HepG2 (cell line): Measurements from ENCODE around the gene OST4. TPM values are rescaled to one million over a fixed set of nuclear protein-coding genes. Genes with fewer than 3 reads are reported as not detected.

Experiments used
- ADNP ChIP-seq: sonication (generic); formaldehyde crosslinking; IDR thresholded peaks from 2 replicates; pipeline ENCODE4 v1.4.0; 2020; ENCODE audit warnings: missing genetic modification reagents
- AKAP8 ChIP-seq: sonication (generic); formaldehyde crosslinking; IDR thresholded peaks from 2 replicates; pipeline ENCODE4 v1.5.1; 2020; ENCODE audit warnings: mild to moderate bottlenecking, missing genetic modification reagents
- ARNTL ChIP-seq: sonication (generic); formaldehyde crosslinking; IDR thresholded peaks from 2 replicates; pipeline ENCODE4 v1.4.0; 2020; ENCODE audit warnings: mild to moderate bottlenecking, missing genetic modification reagents
- ELF4 ChIP-seq: sonication (generic); formaldehyde crosslinking; IDR thresholded peaks from 2 replicates; pipeline ENCODE4 v1.5.0; 2020; ENCODE audit warnings: missing genetic modification reagents, mild to moderate bottlenecking, moderate library complexity, borderline replicate concordance
- HNF4G ChIP-seq, 2 experiments: sonication (generic) in 1 of 2; formaldehyde crosslinking in 1 of 2; IDR thresholded peaks; 2 replicates each; pipeline versions ENCODE4 v1.4.0 to v1.6.1; 2011 to 2020; ENCODE audit warnings: borderline replicate concordance in 2 of 2, low read depth in 2 of 2, mild to moderate bottlenecking in 2 of 2, low read length in 1 of 2, missing genetic modification reagents in 1 of 2, moderate library complexity in 1 of 2
- IRF1 ChIP-seq: sonication (generic); formaldehyde crosslinking; IDR thresholded peaks from 2 replicates; pipeline ENCODE4 v1.4.0; 2020; ENCODE audit warnings: low read depth, mild to moderate bottlenecking, missing genetic modification reagents
- KMT2A ChIP-seq: sonication (generic); formaldehyde crosslinking; IDR thresholded peaks from 2 replicates; pipeline ENCODE4 v1.4.0; 2020; ENCODE audit warnings: missing genetic modification reagents
- MAZ ChIP-seq, 2 experiments: sonication (generic) in 1 of 2; formaldehyde crosslinking in 1 of 2; IDR thresholded peaks; 2 replicates each; pipeline versions ENCODE4 v1.5.0 to v1.6.1; 2012 to 2020; ENCODE audit warnings: low read depth in 2 of 2, mild to moderate bottlenecking in 2 of 2, borderline replicate concordance in 1 of 2, improper control_type of control experiment in 1 of 2, low read length in 1 of 2, missing genetic modification reagents in 1 of 2, moderate library complexity in 1 of 2
- MEIS1 ChIP-seq: sonication (generic); formaldehyde crosslinking; IDR thresholded peaks from 2 replicates; pipeline ENCODE4 v1.9.0; 2021; ENCODE audit warnings: mild to moderate bottlenecking, missing genetic modification reagents, moderate library complexity, borderline replicate concordance
- NFKBIZ ChIP-seq: IDR thresholded peaks from 2 replicates; pipeline ENCODE4 v1.6.1; 2018; ENCODE audit warnings: missing genetic modification reagents, missing compliant biosample characterization
- REPIN1 ChIP-seq: sonication (generic); formaldehyde crosslinking; IDR thresholded peaks from 2 replicates; pipeline ENCODE4 v1.8.0; 2022; ENCODE audit warnings: missing genetic modification reagents, low read depth, mild to moderate bottlenecking, borderline replicate concordance
- TAF15 ChIP-seq: fragments of 200-400 bp; formaldehyde crosslinking; IDR thresholded peaks from one replicate; pipeline ENCODE4 v1.6.1; 2018; ENCODE audit warnings: mild to moderate bottlenecking, low read depth, low read length; ENCODE audit not compliant: poor library complexity, severe bottlenecking
- XBP1 ChIP-seq: sonication (generic); formaldehyde crosslinking; IDR thresholded peaks from 2 replicates; pipeline ENCODE4 v1.5.0; 2020; ENCODE audit warnings: missing genetic modification reagents
- ZNF101 ChIP-seq: sonication (generic); formaldehyde crosslinking; IDR thresholded peaks from 2 replicates; pipeline ENCODE4 v1.4.0; 2020; ENCODE audit warnings: mild to moderate bottlenecking, low read depth, missing genetic modification reagents, borderline replicate concordance
- ZNF143 ChIP-seq: sonication (generic); formaldehyde crosslinking; IDR thresholded peaks from 2 replicates; pipeline ENCODE4 v1.4.0; 2020; ENCODE audit warnings: missing genetic modification reagents
- ZNF44 ChIP-seq: sonication (generic); formaldehyde crosslinking; IDR thresholded peaks from 2 replicates; pipeline ENCODE4 v1.5.1; 2020; ENCODE audit warnings: mild to moderate bottlenecking, missing genetic modification reagents
- ZNF510 ChIP-seq: sonication (generic); formaldehyde crosslinking; IDR thresholded peaks from 2 replicates; pipeline ENCODE4 v1.4.0; 2020; ENCODE audit warnings: low read depth, mild to moderate bottlenecking, missing genetic modification reagents
- ZNF530 ChIP-seq: sonication (generic); formaldehyde crosslinking; IDR thresholded peaks from 2 replicates; pipeline ENCODE4 v1.5.0; 2020; ENCODE audit warnings: low read depth, mild to moderate bottlenecking, missing genetic modification reagents
- ZSCAN20 ChIP-seq: sonication (generic); formaldehyde crosslinking; IDR thresholded peaks from 2 replicates; pipeline ENCODE4 v1.4.0; 2020; ENCODE audit warnings: missing genetic modification reagents, mild to moderate bottlenecking, borderline replicate concordance
- polyA plus RNA-seq, 8 experiments: library from polyadenylated mRNA; depleted of rRNA in 3 of 8; stranded (reverse) in 7 of 8; unstranded in 1 of 8; fragments of >200 nt; fragmentation: Illumina TruSeq in 4 of 8; extraction: Trizol in 4 of 8; gene quantifications; 2 replicates each; pipeline versions ENCODE4 v1.2.1 to v1.2.3, GENCODE V29; 2011 to 2016; ENCODE audit warnings: low read depth in 4 of 8, missing spikeins in 1 of 8, mixed read lengths in 1 of 8; ENCODE audit not compliant: insufficient read depth in 1 of 8
- total RNA-seq, 5 experiments: library from RNA; depleted of rRNA; stranded (reverse); fragments of >200 nt; fragmentation: Illumina TruSeq; extraction: Trizol; gene quantifications; 2 replicates each; pipeline ENCODE4 v1.2.3, GENCODE V29; 2016; ENCODE audit warnings: low read depth in 1 of 5
- TF ChIP-seq, protein P1 (sequence below): sonication (generic); formaldehyde crosslinking; IDR thresholded peaks from 2 replicates; pipeline ENCODE4 v1.5.0; 2020; ENCODE audit warnings: mild to moderate bottlenecking, missing genetic modification reagents
- TF ChIP-seq, protein P2 (sequence below): sonication (generic); formaldehyde crosslinking; conservative IDR thresholded peaks from 2 replicates; pipeline ENCODE4 v1.8.0; 2022; ENCODE audit warnings: missing genetic modification reagents

The OST4 gene
- total and polyA plus RNA-seq, 2 of the 13 experiments (the other 11 are each of a cell fraction or from before 2014, with no cell fraction given) = 498 to 584 TPM

GRCh38 chr2:27032495-27033252 lies 38.8 kb downstream of the OST4 start, which contains the start of gene TMEM214 (continued):
- no peak; the same call in none of the 2 replicates for TF ChIP-seq MEIS1 (CRISPR knock-in tag)
- no peak for TF ChIP-seq XBP1 (CRISPR knock-in tag)
- no peak; the same call in 1 of the 2 replicates for TF ChIP-seq ZNF510
- TF ChIP-seq KMT2A (CRISPR knock-in tag) = peak; percentile 59; the same call in 1 of the 2 replicates
- no peak for TF ChIP-seq IRF1
- no peak for TF ChIP-seq ZNF44 (CRISPR knock-in tag)
- no peak for TF ChIP-seq MAZ (IDR thresholded peaks at IDR 0.05; ENCODE audit: borderline replicate concordance, low read depth, low read length)
- peak; percentile 82 for TF ChIP-seq MAZ (CRISPR knock-in tag; IDR thresholded peaks at IDR 0.05; ENCODE audit: low read depth)
- TF ChIP-seq ELF4 (CRISPR knock-in tag) = peak; percentile 24; the same call in 1 of the 2 replicates
- no peak for TF ChIP-seq ZNF101 (CRISPR knock-in tag)
- peak; percentile 93 for TF ChIP-seq AKAP8 (CRISPR knock-in tag)
- TF ChIP-seq ZNF143 (CRISPR knock-in tag) = peak; percentile 95
- TF ChIP-seq ZSCAN20 (CRISPR knock-in tag) = peak; percentile 88; the same call in 1 of the 2 replicates
- TF ChIP-seq ZNF530 (CRISPR knock-in tag) = no peak
- peak; percentile 66; the same call in 1 of the 2 replicates for TF ChIP-seq ARNTL
- no peak for TF ChIP-seq HNF4G (IDR thresholded peaks at IDR 0.05; ENCODE audit: borderline replicate concordance, low read depth, low read length)
- TF ChIP-seq HNF4G (CRISPR knock-in tag; IDR thresholded peaks at IDR 0.05; ENCODE audit: borderline replicate concordance, low read depth) = peak; percentile 24; the same call in 1 of the 2 replicates
- TF ChIP-seq NFKBIZ = no peak
- TF ChIP-seq TAF15 = peak; percentile 69
- TF ChIP-seq, protein P1, sequence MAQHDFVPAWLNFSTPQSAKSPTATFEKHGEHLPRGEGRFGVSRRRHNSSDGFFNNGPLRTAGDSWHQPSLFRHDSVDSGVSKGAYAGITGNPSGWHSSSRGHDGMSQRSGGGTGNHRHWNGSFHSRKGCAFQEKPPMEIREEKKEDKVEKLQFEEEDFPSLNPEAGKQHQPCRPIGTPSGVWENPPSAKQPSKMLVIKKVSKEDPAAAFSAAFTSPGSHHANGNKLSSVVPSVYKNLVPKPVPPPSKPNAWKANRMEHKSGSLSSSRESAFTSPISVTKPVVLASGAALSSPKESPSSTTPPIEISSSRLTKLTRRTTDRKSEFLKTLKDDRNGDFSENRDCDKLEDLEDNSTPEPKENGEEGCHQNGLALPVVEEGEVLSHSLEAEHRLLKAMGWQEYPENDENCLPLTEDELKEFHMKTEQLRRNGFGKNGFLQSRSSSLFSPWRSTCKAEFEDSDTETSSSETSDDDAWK = no peak
- TF ChIP-seq ADNP (CRISPR knock-in tag) = no peak
- TF ChIP-seq REPIN1 = peak; percentile 82; the same call in 1 of the 2 replicates
- TF ChIP-seq, protein P2, sequence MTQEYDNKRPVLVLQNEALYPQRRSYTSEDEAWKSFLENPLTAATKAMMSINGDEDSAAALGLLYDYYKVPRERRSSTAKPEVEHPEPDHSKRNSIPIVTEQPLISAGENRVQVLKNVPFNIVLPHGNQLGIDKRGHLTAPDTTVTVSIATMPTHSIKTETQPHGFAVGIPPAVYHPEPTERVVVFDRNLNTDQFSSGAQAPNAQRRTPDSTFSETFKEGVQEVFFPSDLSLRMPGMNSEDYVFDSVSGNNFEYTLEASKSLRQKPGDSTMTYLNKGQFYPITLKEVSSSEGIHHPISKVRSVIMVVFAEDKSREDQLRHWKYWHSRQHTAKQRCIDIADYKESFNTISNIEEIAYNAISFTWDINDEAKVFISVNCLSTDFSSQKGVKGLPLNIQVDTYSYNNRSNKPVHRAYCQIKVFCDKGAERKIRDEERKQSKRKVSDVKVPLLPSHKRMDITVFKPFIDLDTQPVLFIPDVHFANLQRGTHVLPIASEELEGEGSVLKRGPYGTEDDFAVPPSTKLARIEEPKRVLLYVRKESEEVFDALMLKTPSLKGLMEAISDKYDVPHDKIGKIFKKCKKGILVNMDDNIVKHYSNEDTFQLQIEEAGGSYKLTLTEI (CRISPR knock-in tag) = no peak
